HG03108 (cell line): Measurements from ENCODE around the gene ARID2.
A peak's percentile ranks its signal among the peaks of the same experiment; 100 is the strongest.

Source experiments
- ATAC-seq: cut with Tn5 transposase; IDR thresholded peaks from one replicate; pipeline ENCODE4 v1.9.1; 2021; ENCODE audit warnings: moderate library complexity; ENCODE audit not compliant: unreplicated experiment

Gene ARID2

GRCh38 chr12:45849289-45849688 is 119.8 kb downstream of the ARID2 start:
- no peak for ATAC-seq

- ATAC-seq = no peak
Observed at GRCh38 chr12:45850302-45850701, 120.8 kb downstream of the ARID2 start.

- no peak for ATAC-seq
Observed at GRCh38 chr12:45852508-45852907, 123.0 kb downstream of the ARID2 start.

- ATAC-seq = no peak
Observed at GRCh38 chr12:45853550-45853949, 124.0 kb downstream of the ARID2 start.

- ATAC-seq = no peak
Observed at GRCh38 chr12:45863332-45863731, 133.8 kb downstream of the ARID2 start.

GRCh38 chr12:45866299-45866698 is 136.8 kb downstream of the ARID2 start:
- no peak for ATAC-seq

- ATAC-seq = no peak
Observed at GRCh38 chr12:45872446-45872845, 142.9 kb downstream of the ARID2 start.

GRCh38 chr12:45877069-45877468 is 147.6 kb downstream of the ARID2 start:
- ATAC-seq = no peak

- ATAC-seq = no peak
Observed at GRCh38 chr12:45878630-45879255, 149.2 kb downstream of the ARID2 start.

GRCh38 chr12:45879363-45879895 is 149.9 kb downstream of the ARID2 start:
- no peak for ATAC-seq

- ATAC-seq = no peak
Observed at GRCh38 chr12:45880533-45880932, 151.0 kb downstream of the ARID2 start.

- ATAC-seq = no peak
Observed at GRCh38 chr12:45883187-45883586, 153.7 kb downstream of the ARID2 start.

GRCh38 chr12:45886685-45887084 is 157.2 kb downstream of the ARID2 start:
- no peak for ATAC-seq

- ATAC-seq = no peak
Observed at GRCh38 chr12:45887544-45887943, 158.0 kb downstream of the ARID2 start.

- no peak for ATAC-seq
Observed at GRCh38 chr12:45890276-45890675, 160.8 kb downstream of the ARID2 start.

- no peak for ATAC-seq
Observed at GRCh38 chr12:45893240-45893639, 163.7 kb downstream of the ARID2 start.

- ATAC-seq = no peak
Observed at GRCh38 chr12:45895961-45896360, 166.5 kb downstream of the ARID2 start.

GRCh38 chr12:45898094-45898493 is 168.6 kb downstream of the ARID2 start:
- ATAC-seq = no peak

- peak; percentile 70 for ATAC-seq
Observed at GRCh38 chr12:45907955-45908354, 178.4 kb downstream of the ARID2 start.

- no peak for ATAC-seq
Observed at GRCh38 chr12:45909041-45909713, 179.7 kb downstream of the ARID2 start.

GRCh38 chr12:45912774-45913173 is 183.3 kb downstream of the ARID2 start:
- no peak for ATAC-seq

GRCh38 chr12:45913631-45914030 is 184.1 kb downstream of the ARID2 start:
- no peak for ATAC-seq

GRCh38 chr12:45914090-45914489 is 184.6 kb downstream of the ARID2 start:
- no peak for ATAC-seq
